GM21367 (cell line): ENCODE results near the gene TBC1D20.
"Not testable (repeated sequence)": the region's sequence is repeated elsewhere in the genome, so short reads cannot be mapped to it uniquely, and the experiment has no call there.

Source experiments
- ATAC-seq: cut with Tn5 transposase; IDR thresholded peaks from one replicate; pipeline ENCODE4 v1.9.1; 2021; ENCODE audit not compliant: unreplicated experiment

The TBC1D20 gene

DNA sequence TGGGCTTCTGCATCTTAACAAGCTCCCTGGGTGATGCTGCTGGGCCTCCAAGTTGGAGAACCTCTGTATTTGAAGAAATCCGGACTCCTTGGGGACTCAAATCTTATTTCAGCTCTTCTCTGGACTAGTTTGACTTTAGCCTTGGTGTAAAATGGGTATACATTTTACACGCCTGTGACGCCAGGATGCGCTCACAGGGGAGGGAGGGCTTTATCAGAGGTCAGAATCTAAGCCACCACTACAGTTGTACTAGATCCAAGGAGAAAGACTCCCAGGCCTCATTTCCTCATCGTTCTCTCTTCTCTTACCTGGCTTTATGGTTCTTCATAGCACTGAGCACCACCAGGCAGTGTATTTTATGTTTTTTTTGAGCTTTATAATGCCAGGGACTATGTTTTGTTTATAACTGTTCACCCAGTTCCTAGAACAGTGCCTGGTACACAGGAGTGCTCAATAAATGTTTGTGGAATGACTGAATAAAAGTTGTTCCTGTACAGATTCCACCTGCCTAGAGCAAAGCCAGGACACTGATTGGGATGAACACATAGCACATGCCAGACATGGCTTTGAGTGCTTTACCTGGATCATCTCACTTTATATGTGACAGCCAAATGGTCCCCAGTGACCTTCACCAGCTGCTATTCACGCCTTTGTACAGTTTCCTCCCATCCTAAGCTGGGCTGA lies 59.3 kb downstream of the TBC1D20 start:
- no peak for ATAC-seq

DNA sequence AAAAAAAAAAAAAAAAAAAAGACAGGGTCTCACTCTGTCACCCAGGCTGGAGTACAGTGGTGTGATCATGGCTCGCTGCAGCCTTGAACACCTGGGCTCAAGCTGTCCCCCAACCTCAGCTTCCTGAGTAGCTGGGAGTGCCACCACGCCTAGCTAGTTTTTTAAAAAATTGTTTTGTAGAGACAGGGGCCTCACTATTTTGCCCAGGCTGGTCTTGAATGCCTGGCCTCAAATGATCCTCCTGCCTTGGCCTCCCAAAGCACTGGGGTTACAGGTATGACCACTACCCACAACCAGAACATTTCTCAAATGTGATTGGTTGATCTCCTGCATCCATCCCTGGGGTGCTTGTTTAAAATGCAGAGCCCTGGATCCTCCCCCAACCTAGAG lies 59.8 kb downstream of the TBC1D20 start:
- no peak for ATAC-seq

DNA sequence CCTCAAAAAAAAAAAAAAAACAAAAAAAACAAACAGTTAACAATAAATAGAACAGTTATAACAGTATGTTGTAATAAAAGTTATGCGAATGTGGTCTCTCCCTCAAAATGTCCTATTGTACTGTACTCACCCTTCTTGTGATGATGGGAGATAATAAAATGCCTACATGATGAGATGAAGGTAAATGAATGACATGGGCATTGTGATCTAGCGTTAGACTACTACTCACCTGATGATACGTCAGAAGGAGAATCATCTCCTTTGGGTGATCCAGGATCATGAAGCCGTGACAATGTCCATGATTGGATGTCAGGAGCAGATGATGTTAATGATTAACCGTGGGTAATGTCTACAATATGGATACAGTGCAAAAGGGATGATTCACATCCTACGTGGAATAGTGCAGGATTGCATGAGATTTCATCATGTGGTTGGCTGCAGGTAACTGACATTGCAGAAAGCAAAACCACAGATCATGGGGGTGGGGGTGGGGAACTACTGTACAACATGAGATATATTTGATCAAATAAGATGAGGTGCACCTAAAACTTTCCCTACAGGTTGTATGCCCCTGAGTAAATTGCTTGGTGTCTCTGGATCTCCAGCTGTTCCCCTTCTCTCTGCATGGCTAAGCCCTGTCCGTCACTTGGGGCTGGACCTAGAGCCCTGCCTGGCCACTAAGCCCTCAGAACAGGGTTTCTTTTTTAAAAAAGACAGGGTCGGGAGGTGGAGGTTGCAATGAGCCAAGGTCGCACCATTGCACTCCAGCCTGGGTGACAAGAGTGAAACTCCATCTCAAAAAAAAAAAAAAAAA lies 60.4 kb downstream of the TBC1D20 start:
- ATAC-seq: no peak

GRCh38 chr20:400454-401275 lies 61.7 kb downstream of the TBC1D20 start:
- no peak for ATAC-seq

DNA sequence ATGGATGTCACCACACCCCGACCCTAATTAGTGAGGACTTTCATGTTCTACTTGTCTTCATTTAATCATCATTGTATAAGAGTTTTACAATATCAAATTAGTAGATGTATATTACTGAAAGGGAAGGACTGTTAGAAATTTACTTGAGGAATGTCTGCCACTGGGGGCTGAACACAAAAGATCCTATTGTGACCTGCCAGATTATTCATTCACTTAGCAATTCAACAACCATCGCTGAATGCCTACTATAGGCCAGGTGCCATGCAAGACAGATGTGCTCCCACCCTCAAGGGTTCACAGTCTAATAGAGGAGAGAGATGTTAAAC lies 62.2 kb downstream of the TBC1D20 start:
- no peak for ATAC-seq

DNA sequence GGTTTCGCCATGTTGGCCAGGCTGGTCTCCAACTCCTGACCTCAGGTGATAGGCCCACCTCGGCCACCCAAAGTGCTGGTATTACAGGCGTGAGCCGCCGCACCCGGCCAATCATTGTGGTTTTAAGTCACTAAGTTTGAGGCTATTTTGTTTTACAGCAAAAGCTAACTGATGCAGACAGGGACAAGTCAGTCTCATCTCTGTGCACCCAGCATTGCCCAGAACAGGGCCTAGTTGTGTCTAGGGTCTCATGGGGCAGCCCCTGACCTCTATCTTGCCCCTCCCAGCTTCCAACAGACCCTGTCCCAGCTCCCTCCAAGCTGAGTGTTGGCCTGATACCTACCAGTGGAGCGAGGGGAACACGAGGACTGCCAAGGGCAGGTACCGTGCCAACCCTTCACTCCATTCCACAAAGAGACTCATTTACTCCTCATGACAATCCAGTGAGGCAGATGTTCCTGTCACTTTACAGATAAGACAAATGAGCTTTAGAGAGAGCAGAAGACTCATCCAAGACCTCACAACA lies 63.1 kb downstream of the TBC1D20 start:
- no peak for ATAC-seq

DNA sequence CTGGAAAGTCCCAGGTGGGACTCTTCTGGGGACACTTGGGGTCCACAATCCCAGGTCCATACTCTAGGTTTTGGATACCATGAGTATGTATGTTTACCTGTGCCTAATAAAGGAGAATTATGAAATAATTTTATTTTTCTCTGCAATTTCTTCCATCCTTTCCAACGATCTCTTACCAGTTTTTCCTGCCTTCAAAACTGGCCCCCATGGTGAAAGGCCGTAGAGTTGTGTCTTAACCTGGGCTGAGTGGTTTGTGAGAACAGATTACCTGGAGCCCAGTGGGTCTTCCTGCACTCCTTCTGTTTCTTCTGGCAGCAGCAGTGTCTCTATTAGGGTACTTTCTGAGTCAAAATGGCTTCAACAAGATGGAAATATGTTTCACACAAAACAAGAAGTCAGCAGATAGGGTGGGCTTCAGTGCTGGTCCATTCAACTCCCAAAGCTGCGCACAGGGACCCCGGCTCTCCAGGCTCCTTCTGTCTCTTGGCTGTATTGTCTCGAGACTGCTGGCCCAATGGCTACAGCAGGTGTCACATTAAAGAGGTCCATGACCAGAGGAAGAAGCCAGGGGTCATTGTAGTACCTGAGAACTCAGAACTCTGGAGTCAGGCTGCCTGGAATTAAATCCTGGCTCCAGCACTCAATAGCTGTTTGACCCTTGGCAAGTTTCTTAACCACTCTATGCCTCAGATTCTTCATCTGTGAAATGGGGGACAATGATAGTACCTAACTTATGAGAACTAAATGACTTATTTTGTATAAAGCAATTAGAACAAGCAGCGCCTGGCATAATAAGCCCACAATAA lies 64.7 kb downstream of the TBC1D20 start:
- no peak for ATAC-seq

DNA sequence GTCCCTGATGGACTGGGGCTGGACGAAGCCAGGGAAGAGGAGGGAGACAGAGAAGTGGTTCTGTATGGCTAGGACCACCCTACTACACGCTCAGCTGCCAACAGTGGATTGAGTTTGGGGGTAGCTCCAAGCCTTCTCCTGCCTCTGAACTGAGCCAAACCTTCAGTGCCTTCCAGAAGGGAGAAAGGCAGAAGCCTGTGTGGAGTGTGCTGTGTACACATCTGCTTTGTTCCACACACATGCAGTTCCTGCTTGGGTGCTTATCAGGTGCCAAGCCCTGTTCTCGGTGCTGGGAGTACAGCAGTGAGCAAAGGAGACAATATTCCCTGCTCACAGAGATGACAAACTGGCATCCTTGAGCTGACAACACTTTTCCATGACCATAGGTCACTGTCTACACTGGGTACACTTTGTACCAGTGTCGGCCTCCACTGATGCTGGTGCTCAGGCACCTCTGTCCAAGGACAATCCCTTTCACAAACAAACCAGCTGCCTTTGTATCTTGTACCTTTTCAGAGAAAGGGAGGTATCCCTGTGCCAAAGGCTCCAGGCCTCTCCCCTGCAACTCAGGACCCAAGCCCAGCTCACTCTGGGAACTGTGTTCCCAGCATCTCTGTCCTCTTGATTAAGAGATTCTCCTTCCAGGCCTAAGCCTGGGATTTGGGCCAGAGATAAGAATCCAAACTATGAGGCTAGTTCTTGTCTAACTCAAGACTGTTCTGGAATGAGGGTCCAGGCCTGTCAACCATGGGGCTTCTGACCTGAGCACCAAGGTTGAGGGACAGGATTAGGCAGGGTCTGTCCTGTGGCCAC lies 65.5 kb downstream of the TBC1D20 start:
- no peak for ATAC-seq

GRCh38 chr20:396252-396618 lies 66.1 kb downstream of the TBC1D20 start:
- ATAC-seq: no peak

DNA sequence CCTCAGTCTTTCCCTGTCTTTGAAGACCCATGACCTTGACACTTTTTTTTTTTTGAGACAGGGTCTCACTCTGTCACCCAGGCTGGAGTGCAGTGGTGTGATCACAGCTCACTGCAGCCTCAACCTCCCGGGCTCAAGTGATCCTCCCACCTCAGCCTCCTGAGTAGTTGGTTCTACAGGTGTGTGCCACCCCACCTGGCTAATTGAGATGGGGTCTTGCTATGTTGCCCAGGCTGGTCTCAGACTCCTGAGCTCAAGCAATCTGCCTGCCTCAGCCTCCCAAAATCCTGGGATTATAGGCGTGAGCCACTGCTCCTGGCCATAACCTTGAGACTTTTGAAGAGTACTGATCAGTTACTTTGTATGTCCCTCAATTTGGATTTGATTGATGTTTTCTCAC lies 69.0 kb downstream of the TBC1D20 start:
- ATAC-seq: not testable (repeated sequence)

- ATAC-seq: no peak
Measured at GRCh38 chr20:391041-391711, 71.2 kb downstream of the TBC1D20 start.

DNA sequence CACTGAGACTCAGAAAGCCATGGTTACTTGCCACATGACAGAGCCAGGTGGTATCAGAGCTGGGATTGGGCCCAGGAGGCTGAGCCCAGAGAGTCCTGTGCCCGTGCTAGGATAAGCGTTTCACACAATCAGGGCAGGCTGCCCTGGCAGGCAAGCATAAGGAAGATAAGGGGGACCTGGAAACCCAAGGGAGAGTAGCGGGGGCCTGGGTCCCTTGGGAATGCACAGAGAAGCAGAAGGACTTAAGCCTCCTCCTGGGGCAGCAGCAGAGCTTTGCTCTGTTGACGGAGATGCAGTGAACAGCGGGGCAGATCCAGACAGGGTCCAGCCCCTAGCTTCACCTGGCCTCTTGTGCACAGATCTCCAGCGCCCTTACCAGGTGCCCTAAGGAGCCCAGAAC lies 73.1 kb downstream of the TBC1D20 start:
- ATAC-seq: no peak

- ATAC-seq: no peak
Measured at GRCh38 chr20:388034-388994, 74.0 kb downstream of the TBC1D20 start.

DNA sequence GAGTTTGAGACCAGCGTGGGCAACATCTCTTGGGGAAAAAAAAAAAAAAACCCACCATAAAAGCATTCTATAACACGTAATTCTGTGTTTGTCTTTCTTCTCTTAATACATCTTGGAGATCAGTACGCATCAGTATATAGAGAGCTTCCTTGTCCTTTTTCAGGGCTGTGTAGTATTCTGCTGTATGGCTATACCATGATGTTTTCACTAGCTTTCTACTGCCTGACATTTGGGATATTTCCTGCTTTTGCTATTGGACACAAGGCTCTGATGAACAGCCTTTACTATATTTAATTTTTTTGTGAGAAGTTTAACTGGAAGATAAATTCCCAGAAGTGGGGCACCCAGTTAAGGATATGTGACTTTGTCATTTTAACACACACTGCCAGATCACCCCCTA lies 74.8 kb downstream of the TBC1D20 start:
- ATAC-seq: no peak

DNA sequence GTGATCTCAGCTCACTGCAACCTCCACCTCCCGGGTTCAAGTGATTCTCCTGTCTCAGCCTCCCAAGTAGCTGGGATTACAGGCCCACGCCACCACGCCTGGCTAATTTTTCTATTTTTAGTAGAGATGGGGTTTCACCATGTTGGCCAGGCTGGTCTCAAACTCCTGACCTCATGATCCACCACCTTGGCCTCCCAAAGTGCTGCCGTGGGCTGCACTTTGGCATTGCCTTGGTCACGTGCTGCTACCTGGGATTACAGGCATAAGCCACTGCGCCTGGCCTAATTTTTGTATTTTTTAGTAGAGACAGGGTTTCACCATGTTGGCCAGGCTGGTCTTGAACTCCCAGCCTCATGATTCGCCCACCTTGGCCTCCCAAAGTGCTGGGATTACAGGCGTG lies 75.7 kb downstream of the TBC1D20 start:
- ATAC-seq: not testable (repeated sequence)
